ENCODE results near the gene TLE1. TPM values are rescaled to one million over a fixed set of nuclear protein-coding genes. Genes with fewer than 3 reads are reported as not detected.

TLE1 gene
- total RNA-seq, 1 donor = 9.0 TPM

DNA sequence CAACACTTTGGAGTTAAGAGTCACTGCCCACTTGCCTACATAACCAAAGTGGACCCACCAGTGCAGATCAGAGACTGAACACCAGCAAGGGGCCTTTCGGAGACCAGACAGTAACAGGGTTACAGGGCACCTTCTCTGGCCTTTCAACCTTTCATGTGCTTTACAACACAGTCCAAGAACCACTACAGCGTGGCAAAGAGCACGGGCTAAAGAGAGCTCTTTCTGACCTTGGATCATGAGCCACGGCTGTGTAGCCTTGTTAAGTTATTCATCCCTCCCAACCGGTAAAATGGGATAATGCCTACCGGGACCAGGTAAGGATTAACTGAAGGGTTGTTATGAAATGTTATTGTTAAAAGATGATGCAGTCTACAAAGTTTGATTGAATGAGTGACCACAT, 75.0 kb downstream of the TLE1 start:
- Histone ChIP-seq H2AFZ (ENCODE audit: low read length) (no peak overlapping the region), H3K9me3 (ENCODE audit: low read depth, low read length) (no peaks in the 10 kb centered on the region), H3K27ac (ENCODE audit: low read depth, low read length) (no peak overlapping the region), H3K4me2 (ENCODE audit: insufficient read depth, low read length) (no peak overlapping the region), H3K4me1 (ENCODE audit: insufficient read depth, low read length) (peaks cover 12% of the 10 kb centered on the region), H3K79me2 (ENCODE audit: insufficient read depth, low read length) (no peaks in the 10 kb centered on the region), H3K36me3 (ENCODE audit: insufficient read depth, low read length) (peaks cover 2% of the 10 kb centered on the region), H3K4me3 (ENCODE audit: insufficient read depth, low read length) (no peak overlapping the region), H4K20me1 (ENCODE audit: insufficient read depth, low read length) (no peaks in the 10 kb centered on the region), H3K27me3 (ENCODE audit: insufficient read depth, low read length) (no peaks in the 10 kb centered on the region)
- TF ChIP-seq, protein P1, sequence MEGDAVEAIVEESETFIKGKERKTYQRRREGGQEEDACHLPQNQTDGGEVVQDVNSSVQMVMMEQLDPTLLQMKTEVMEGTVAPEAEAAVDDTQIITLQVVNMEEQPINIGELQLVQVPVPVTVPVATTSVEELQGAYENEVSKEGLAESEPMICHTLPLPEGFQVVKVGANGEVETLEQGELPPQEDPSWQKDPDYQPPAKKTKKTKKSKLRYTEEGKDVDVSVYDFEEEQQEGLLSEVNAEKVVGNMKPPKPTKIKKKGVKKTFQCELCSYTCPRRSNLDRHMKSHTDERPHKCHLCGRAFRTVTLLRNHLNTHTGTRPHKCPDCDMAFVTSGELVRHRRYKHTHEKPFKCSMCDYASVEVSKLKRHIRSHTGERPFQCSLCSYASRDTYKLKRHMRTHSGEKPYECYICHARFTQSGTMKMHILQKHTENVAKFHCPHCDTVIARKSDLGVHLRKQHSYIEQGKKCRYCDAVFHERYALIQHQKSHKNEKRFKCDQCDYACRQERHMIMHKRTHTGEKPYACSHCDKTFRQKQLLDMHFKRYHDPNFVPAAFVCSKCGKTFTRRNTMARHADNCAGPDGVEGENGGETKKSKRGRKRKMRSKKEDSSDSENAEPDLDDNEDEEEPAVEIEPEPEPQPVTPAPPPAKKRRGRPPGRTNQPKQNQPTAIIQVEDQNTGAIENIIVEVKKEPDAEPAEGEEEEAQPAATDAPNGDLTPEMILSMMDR (IDR thresholded peaks at IDR 0.05; ENCODE audit: extremely low read depth, low read depth, low read length) = no peak
- no peak for DNase-seq (ENCODE audit: insufficient read length, low spot score, missing footprints)

DNA sequence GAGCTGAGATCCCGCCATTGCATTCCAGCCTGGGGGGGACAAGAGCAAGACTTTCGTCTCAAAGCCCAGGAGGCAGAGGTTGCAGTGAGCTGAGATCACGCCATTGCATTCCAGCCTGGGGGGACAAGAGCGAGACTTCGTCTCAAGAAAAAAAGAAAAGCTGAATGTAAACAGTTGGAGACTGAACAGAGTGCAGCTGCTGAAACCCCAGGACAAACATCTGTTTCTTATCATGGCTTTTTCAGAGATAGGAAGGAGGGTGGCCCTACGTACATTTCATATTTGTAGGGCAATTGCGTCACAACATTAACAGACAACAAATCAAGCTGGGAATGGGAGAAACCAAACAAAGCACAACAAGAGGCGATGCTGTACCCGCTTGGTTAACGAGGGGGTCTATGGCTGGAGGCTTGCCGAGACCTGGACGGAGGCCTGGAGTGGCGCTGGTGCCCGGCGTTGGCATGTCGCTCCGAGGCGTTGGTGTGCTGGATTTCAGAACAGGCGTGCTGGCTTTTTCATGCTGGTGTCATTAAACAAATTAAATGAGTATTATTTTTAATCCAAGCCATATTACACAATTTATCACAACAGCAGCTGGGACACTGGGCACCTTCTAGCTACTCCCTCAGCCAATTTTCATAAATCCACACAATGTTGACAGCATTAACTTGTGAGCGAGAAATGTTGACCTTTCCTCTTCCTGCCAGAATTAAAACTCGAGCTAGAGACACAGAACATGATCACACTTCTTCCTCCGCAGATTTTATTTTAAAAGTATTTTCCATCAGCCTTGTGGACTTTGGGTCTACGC, 76.1 kb downstream of the TLE1 start:
- Histone ChIP-seq H3K27me3 (ENCODE audit: insufficient read depth, low read length) (no peaks in the 10 kb centered on the region), H4K20me1 (ENCODE audit: insufficient read depth, low read length) (no peaks in the 10 kb centered on the region), H3K27ac (ENCODE audit: low read depth, low read length) (no peak overlapping the region), H3K4me2 (ENCODE audit: insufficient read depth, low read length) (no peak overlapping the region), H3K36me3 (ENCODE audit: insufficient read depth, low read length) (peaks cover 2% of the 10 kb centered on the region), H3K9me3 (ENCODE audit: low read depth, low read length) (no peaks in the 10 kb centered on the region), H3K4me1 (ENCODE audit: insufficient read depth, low read length) (peaks cover 13% of the 10 kb centered on the region), H3K79me2 (ENCODE audit: insufficient read depth, low read length) (no peaks in the 10 kb centered on the region), H2AFZ (ENCODE audit: low read length) (no peak overlapping the region), H3K4me3 (ENCODE audit: insufficient read depth, low read length) (no peak overlapping the region)
- TF ChIP-seq, protein P1 (IDR thresholded peaks at IDR 0.05; ENCODE audit: extremely low read depth, low read depth, low read length) = no peak
- no peak for DNase-seq (ENCODE audit: insufficient read length, low spot score, missing footprints)

DNA sequence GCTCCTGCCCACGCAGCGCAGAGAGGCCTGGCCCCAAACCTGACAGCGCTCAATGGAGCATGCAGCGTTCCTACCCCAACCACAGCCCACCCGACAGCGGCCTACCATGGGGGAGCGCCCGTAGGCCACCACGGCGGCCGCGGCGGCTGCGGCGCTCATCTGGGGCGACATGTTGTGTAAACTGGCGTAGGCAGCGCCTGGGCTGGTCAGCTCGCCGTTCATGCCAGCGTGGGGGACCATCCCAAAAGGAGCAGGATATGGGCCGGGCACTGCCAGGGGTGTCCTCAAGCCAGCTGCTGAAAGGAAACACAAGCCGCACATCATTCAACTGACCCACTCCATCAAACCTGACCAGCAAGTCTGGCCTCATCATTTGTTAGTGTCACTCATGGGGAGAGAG, 77.7 kb downstream of the TLE1 start:
- H3K4me2 ChIP-seq (ENCODE audit: insufficient read depth, low read length) = no peak overlapping the region
- H3K9me3 ChIP-seq (ENCODE audit: low read depth, low read length) = no peaks in the 10 kb centered on the region
- no peak overlapping the region for H2AFZ ChIP-seq (ENCODE audit: low read length)
- no peak overlapping the region for H3K4me3 ChIP-seq (ENCODE audit: insufficient read depth, low read length)
- no peaks in the 10 kb centered on the region for H3K79me2 ChIP-seq (ENCODE audit: insufficient read depth, low read length)
- TF ChIP-seq, protein P1 (IDR thresholded peaks at IDR 0.05; ENCODE audit: extremely low read depth, low read depth, low read length) = no peak
- H4K20me1 ChIP-seq (ENCODE audit: insufficient read depth, low read length) = no peaks in the 10 kb centered on the region
- H3K36me3 ChIP-seq (ENCODE audit: insufficient read depth, low read length) = peaks cover 2% of the 10 kb centered on the region
- no peaks in the 10 kb centered on the region for H3K27me3 ChIP-seq (ENCODE audit: insufficient read depth, low read length)
- peaks cover 13% of the 10 kb centered on the region for H3K4me1 ChIP-seq (ENCODE audit: insufficient read depth, low read length)
- DNase-seq (ENCODE audit: insufficient read length, low spot score, missing footprints) = no peak
- no peak overlapping the region for H3K27ac ChIP-seq (ENCODE audit: low read depth, low read length)

DNA sequence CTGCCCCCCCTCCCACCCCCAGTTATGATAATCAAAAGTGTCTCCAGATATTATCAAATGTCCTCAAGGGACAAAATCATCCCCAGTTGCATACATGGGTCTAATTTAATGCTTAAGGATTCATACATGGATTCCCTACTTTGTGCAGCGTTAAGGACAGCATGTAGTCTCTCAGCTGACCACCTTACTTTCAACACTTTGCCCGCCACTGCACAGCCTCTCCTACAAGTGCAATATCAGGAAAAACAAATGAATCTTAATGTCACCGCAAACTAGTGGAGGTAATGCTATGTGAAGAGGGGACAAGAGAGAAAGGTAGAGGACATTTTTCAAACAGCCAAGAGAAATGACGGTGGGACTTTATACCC, 78.6 kb downstream of the TLE1 start:
- TF ChIP-seq, protein P1 (IDR thresholded peaks at IDR 0.05; ENCODE audit: extremely low read depth, low read depth, low read length) = no peak
- H3K4me1 ChIP-seq (ENCODE audit: insufficient read depth, low read length) = peaks cover 13% of the 10 kb centered on the region
- H3K4me3 ChIP-seq (ENCODE audit: insufficient read depth, low read length) = no peak overlapping the region
- no peak overlapping the region for H2AFZ ChIP-seq (ENCODE audit: low read length)
- no peak overlapping the region for H3K4me2 ChIP-seq (ENCODE audit: insufficient read depth, low read length)
- H3K27ac ChIP-seq (ENCODE audit: low read depth, low read length) = no peak overlapping the region
- no peaks in the 10 kb centered on the region for H3K9me3 ChIP-seq (ENCODE audit: low read depth, low read length)
- H4K20me1 ChIP-seq (ENCODE audit: insufficient read depth, low read length) = no peaks in the 10 kb centered on the region
- no peaks in the 10 kb centered on the region for H3K79me2 ChIP-seq (ENCODE audit: insufficient read depth, low read length)
- DNase-seq (ENCODE audit: insufficient read length, low spot score, missing footprints) = no peak
- no peaks in the 10 kb centered on the region for H3K27me3 ChIP-seq (ENCODE audit: insufficient read depth, low read length)
- peaks cover 2% of the 10 kb centered on the region for H3K36me3 ChIP-seq (ENCODE audit: insufficient read depth, low read length)

All from osteoblast (primary cell).